PC-9 (cell line): Measurements from ENCODE around the gene ALDH7A1. TPM values are rescaled to one million over a fixed set of nuclear protein-coding genes. Genes with fewer than 3 reads are reported as not detected.

ENCODE experiments used
- BruUV-seq: library from RNA; stranded (reverse); fragments of 400-500 nt; replicated peaks from 2 replicates; lab custom pipeline; 2021; lab: Mats Ljungman, UMichigan
- CTCF ChIA-PET: fragments of 300-600 bp; sonication (Branson Sonifier 250); formaldehyde crosslinking; loops from one replicate; lab custom pipeline; 2022; ENCODE audit warnings: antibody characterized with exemption; lab: Charles Lee
- POLR2A ChIA-PET: fragments of 300-600 bp; sonication (Branson Sonifier 250); formaldehyde crosslinking; loops from one replicate; lab custom pipeline; 2022; ENCODE audit warnings: antibody characterized with exemption; ENCODE audit not compliant: unreplicated experiment; lab: Charles Lee
- DNase-seq, 2 experiments: peaks; one replicate each; pipeline versions ENCODE4 v3.0.0 to v3.0.0-alpha.2; 2015 to 2022; ENCODE audit warnings: mixed read lengths in 1 of 2
- H2AFZ ChIP-seq: fragments of 200-600 bp; sonication (generic); 2 replicates; pipeline ENCODE4 v1.8.1; 2017; ENCODE audit warnings: antibody characterized with exemption
- H3F3A ChIP-seq: fragments of 200-600 bp; sonication (generic); 2 replicates; pipeline ENCODE4 v1.8.1; 2017; ENCODE audit warnings: antibody characterized with exemption, mild to moderate bottlenecking, low read depth; ENCODE audit not compliant: insufficient read depth
- H3K27ac ChIP-seq: fragments of 200-600 bp; sonication (generic); 2 replicates; pipeline ENCODE4 v1.6.1; 2016; ENCODE audit warnings: mixed run types
- H3K27me3 ChIP-seq: fragments of 200-600 bp; sonication (generic); 2 replicates; pipeline ENCODE4 v1.6.1; 2016; ENCODE audit warnings: low read depth, mixed run types; ENCODE audit not compliant: insufficient read depth
- H3K36me3 ChIP-seq: fragments of 200-600 bp; sonication (generic); 2 replicates; pipeline ENCODE4 v1.6.1; 2016; ENCODE audit warnings: low read depth, mixed run types
- H3K4me1 ChIP-seq: fragments of 200-600 bp; sonication (generic); replicated peaks from 2 replicates; pipeline ENCODE4 v1.6.1; 2016; ENCODE audit warnings: mixed run types; ENCODE audit not compliant: insufficient read depth
- H3K4me2 ChIP-seq: fragments of 200-600 bp; sonication (generic); 2 replicates; pipeline ENCODE4 v1.6.1; 2017; ENCODE audit warnings: mixed run types
- H3K4me3 ChIP-seq: fragments of 200-600 bp; sonication (generic); 2 replicates; pipeline ENCODE4 v1.6.1; 2016; ENCODE audit warnings: mixed run types
- H3K79me2 ChIP-seq: fragments of 200-600 bp; sonication (generic); 2 replicates; pipeline ENCODE4 v1.6.1; 2017; ENCODE audit warnings: low read depth, mixed run types
- H3K9me2 ChIP-seq: fragments of 200-600 bp; sonication (generic); 2 replicates; pipeline ENCODE4 v1.8.1; 2017; ENCODE audit warnings: mild to moderate bottlenecking; ENCODE audit not compliant: insufficient read depth
- H3K9me3 ChIP-seq: fragments of 200-600 bp; sonication (generic); 2 replicates; pipeline ENCODE4 v1.8.1; 2016; ENCODE audit warnings: low read depth; ENCODE audit not compliant: insufficient read depth
- H4K20me1 ChIP-seq: fragments of 200-600 bp; sonication (generic); 2 replicates; pipeline ENCODE4 v1.8.1; 2017; ENCODE audit not compliant: insufficient read depth
- CTCF ChIP-seq: fragments of 200-600 bp; sonication (generic); conservative IDR thresholded peaks from 2 replicates; pipeline ENCODE4 v1.6.1; 2017; ENCODE audit warnings: mixed run types, antibody characterized with exemption, mild to moderate bottlenecking, moderate library complexity
- EZH2 ChIP-seq: fragments of 200-600 bp; sonication (generic); IDR thresholded peaks from 2 replicates; pipeline ENCODE4 v1.8.0; 2017; ENCODE audit warnings: antibody characterized with exemption, low read depth
- intact Hi-C: fragments of 100-400 bp; cut with micrococcal nuclease; formaldehyde crosslinking; loops from one replicate; pipeline ENCODE4 v1.10.0; 2022; ENCODE audit not compliant: unreplicated experiment
- total RNA-seq: library from RNA; stranded (reverse); gene quantifications from 2 replicates; pipeline ENCODE4 v1.2.3, GENCODE V29; 2021

ALDH7A1 gene
- total RNA-seq, 1 experiment from 2014 or later, result 109 TPM

GRCh38 chr5:126575644-126576043 lies 19.4 kb downstream of the ALDH7A1 start:
- intact Hi-C loops, result no loop called here
- H3F3A ChIP-seq, result no peaks in the 10 kb centered on the region
- no peaks in the 10 kb centered on the region for H4K20me1 ChIP-seq
- H3K79me2 ChIP-seq, result no peaks in the 10 kb centered on the region
- H3K27me3 ChIP-seq, result no peaks in the 10 kb centered on the region
- no peak overlapping the region for H2AFZ ChIP-seq
- no peak for DNase-seq
- H3K4me1 ChIP-seq, result no peaks in the 10 kb centered on the region
- no TSS peak for BruUV-seq
- TF ChIP-seq EZH2, result no peak
- TF ChIP-seq CTCF, result no peak
- no peak overlapping the region for H3K4me3 ChIP-seq
- no peaks in the 10 kb centered on the region for H3K9me3 ChIP-seq
- no peak overlapping the region for H3K27ac ChIP-seq
- POLR2A ChIA-PET, result no interaction called here
- no peaks in the 10 kb centered on the region for H3K9me2 ChIP-seq
- CTCF ChIA-PET, result no interaction called here
- no peak overlapping the region for H3K4me2 ChIP-seq
- peaks cover 12% of the 10 kb centered on the region; the same call in 1 of the 2 replicates for H3K36me3 ChIP-seq

GRCh38 chr5:126568206-126568755 lies 26.7 kb downstream of the ALDH7A1 start:
- Histone ChIP-seq H3K79me2 (no peaks in the 10 kb centered on the region), H3K27me3 (no peaks in the 10 kb centered on the region), H3K9me2 (no peaks in the 10 kb centered on the region), H3K4me3 (no peak overlapping the region), H3K4me2 (no peak overlapping the region), H3K4me1 (no peaks in the 10 kb centered on the region), H2AFZ (no peak overlapping the region), H3K9me3 (no peaks in the 10 kb centered on the region), H3K36me3 (peaks cover 16% of the 10 kb centered on the region), H3K27ac (no peak overlapping the region), H4K20me1 (no peaks in the 10 kb centered on the region), H3F3A (no peaks in the 10 kb centered on the region)
- no peak for TF ChIP-seq EZH2
- TF ChIP-seq CTCF, result no peak
- no peak for DNase-seq
- ChIA-PET POLR2A (no interaction called here), CTCF (no interaction called here)
- intact Hi-C loops, result no loop called here
- BruUV-seq, result no TSS peak

- Histone ChIP-seq H3K9me2 (no peaks in the 10 kb centered on the region), H3K4me3 (no peak overlapping the region), H3K4me1 (no peaks in the 10 kb centered on the region), H3K27ac (no peak overlapping the region), H3K79me2 (no peaks in the 10 kb centered on the region), H3F3A (no peaks in the 10 kb centered on the region), H3K27me3 (no peaks in the 10 kb centered on the region), H4K20me1 (no peaks in the 10 kb centered on the region), H3K36me3 (peaks cover 10% of the 10 kb centered on the region), H3K9me3 (no peaks in the 10 kb centered on the region), H2AFZ (no peak overlapping the region), H3K4me2 (no peak overlapping the region)
- DNase-seq, result no peak
- BruUV-seq, result no TSS peak
- intact Hi-C loops, result no loop called here
- CTCF ChIA-PET, result no interaction called here
- TF ChIP-seq EZH2 (no peak), CTCF (no peak)
- POLR2A ChIA-PET, result no interaction called here
These were observed 32.2 kb downstream of the ALDH7A1 start for GRCh38 chr5:126562823-126563222.
